Activated naive CD8-positive, alpha-beta T cell (primary cell): ENCODE results near the gene PPP1R12C.

Source experiments
- H3K27ac Mint-ChIP-seq: one replicate; pipeline ENCODE4 v1.8.0; 2021; ENCODE audit warnings: mixed read lengths
- H3K27me3 Mint-ChIP-seq: one replicate; pipeline ENCODE4 v1.8.0; 2021; ENCODE audit warnings: mixed read lengths
- H3K36me3 Mint-ChIP-seq: one replicate; pipeline ENCODE4 v1.8.0; 2021; ENCODE audit warnings: mixed read lengths
- H3K4me1 Mint-ChIP-seq: one replicate; pipeline ENCODE4 v1.8.0; 2021; ENCODE audit warnings: low read depth, mixed read lengths
- H3K4me3 Mint-ChIP-seq: one replicate; pipeline ENCODE4 v1.8.0; 2021; ENCODE audit warnings: mild to moderate bottlenecking, mixed read lengths
- H3K9me3 Mint-ChIP-seq: one replicate; pipeline ENCODE4 v1.8.0; 2021; ENCODE audit warnings: low read depth, mixed read lengths

PPP1R12C gene

GRCh38 chr19:55106591-55106990 lies 10.8 kb downstream of the PPP1R12C start:
- no peak overlapping the region for H3K4me3 Mint-ChIP-seq
- peaks cover 13% of the 10 kb centered on the region for H3K36me3 Mint-ChIP-seq
- no peaks in the 10 kb centered on the region for H3K9me3 Mint-ChIP-seq
- H3K27ac Mint-ChIP-seq = no peak overlapping the region
- peaks cover 4% of the 10 kb centered on the region for H3K4me1 Mint-ChIP-seq
- no peaks in the 10 kb centered on the region for H3K27me3 Mint-ChIP-seq

GRCh38 chr19:55105237-55105636 lies 12.2 kb downstream of the PPP1R12C start:
- peaks cover 4% of the 10 kb centered on the region for H3K4me1 Mint-ChIP-seq
- no peak overlapping the region for H3K4me3 Mint-ChIP-seq
- H3K36me3 Mint-ChIP-seq = peaks cover 15% of the 10 kb centered on the region
- no peaks in the 10 kb centered on the region for H3K27me3 Mint-ChIP-seq
- no peaks in the 10 kb centered on the region for H3K9me3 Mint-ChIP-seq
- no peak overlapping the region for H3K27ac Mint-ChIP-seq

- H3K27ac Mint-ChIP-seq = no peak overlapping the region
- H3K27me3 Mint-ChIP-seq = no peaks in the 10 kb centered on the region
- H3K4me3 Mint-ChIP-seq = no peak overlapping the region
- H3K4me1 Mint-ChIP-seq = peaks cover 4% of the 10 kb centered on the region
- no peaks in the 10 kb centered on the region for H3K9me3 Mint-ChIP-seq
- H3K36me3 Mint-ChIP-seq = peaks cover 17% of the 10 kb centered on the region
These were observed 14.2 kb downstream of the PPP1R12C start for GRCh38 chr19:55103190-55103589.

- H3K36me3 Mint-ChIP-seq = peaks cover 13% of the 10 kb centered on the region
- H3K4me1 Mint-ChIP-seq = peaks cover 1% of the 10 kb centered on the region
- H3K9me3 Mint-ChIP-seq = no peaks in the 10 kb centered on the region
- no peak overlapping the region for H3K27ac Mint-ChIP-seq
- H3K27me3 Mint-ChIP-seq = no peaks in the 10 kb centered on the region
- no peak overlapping the region for H3K4me3 Mint-ChIP-seq
These were observed 16.2 kb downstream of the PPP1R12C start for GRCh38 chr19:55101261-55101660.

- Mint-ChIP-seq H3K4me3 (no peak overlapping the region), H3K9me3 (no peaks in the 10 kb centered on the region), H3K27me3 (no peaks in the 10 kb centered on the region), H3K4me1 (no peaks in the 10 kb centered on the region), H3K27ac (no peak overlapping the region), H3K36me3 (peaks cover 11% of the 10 kb centered on the region)
These were observed 17.6 kb downstream of the PPP1R12C start for GRCh38 chr19:55099557-55100506.

GRCh38 chr19:55098716-55099556 lies 18.5 kb downstream of the PPP1R12C start:
- H3K36me3 Mint-ChIP-seq = peaks cover 14% of the 10 kb centered on the region
- no peaks in the 10 kb centered on the region for H3K9me3 Mint-ChIP-seq
- no peak overlapping the region for H3K27ac Mint-ChIP-seq
- H3K4me3 Mint-ChIP-seq = no peak overlapping the region
- no peaks in the 10 kb centered on the region for H3K4me1 Mint-ChIP-seq
- no peaks in the 10 kb centered on the region for H3K27me3 Mint-ChIP-seq

GRCh38 chr19:55097864-55098715 lies 19.3 kb downstream of the PPP1R12C start:
- Mint-ChIP-seq H3K27ac (no peak overlapping the region), H3K4me3 (no peak overlapping the region), H3K4me1 (no peaks in the 10 kb centered on the region), H3K27me3 (no peaks in the 10 kb centered on the region), H3K9me3 (no peaks in the 10 kb centered on the region), H3K36me3 (peaks cover 14% of the 10 kb centered on the region)

- H3K9me3 Mint-ChIP-seq = no peaks in the 10 kb centered on the region
- no peak overlapping the region for H3K4me3 Mint-ChIP-seq
- no peaks in the 10 kb centered on the region for H3K27me3 Mint-ChIP-seq
- no peak overlapping the region for H3K27ac Mint-ChIP-seq
- no peaks in the 10 kb centered on the region for H3K4me1 Mint-ChIP-seq
- H3K36me3 Mint-ChIP-seq = peaks cover 7% of the 10 kb centered on the region
These were observed 21.3 kb downstream of the PPP1R12C start for GRCh38 chr19:55096061-55096701.

- H3K4me1 Mint-ChIP-seq = no peaks in the 10 kb centered on the region
- no peak overlapping the region for H3K27ac Mint-ChIP-seq
- H3K27me3 Mint-ChIP-seq = no peaks in the 10 kb centered on the region
- H3K9me3 Mint-ChIP-seq = no peaks in the 10 kb centered on the region
- H3K36me3 Mint-ChIP-seq = peaks cover 7% of the 10 kb centered on the region
- no peak overlapping the region for H3K4me3 Mint-ChIP-seq
These were observed 22.0 kb downstream of the PPP1R12C start for GRCh38 chr19:55095260-55096060.

GRCh38 chr19:55094456-55095259 lies 22.8 kb downstream of the PPP1R12C start:
- H3K9me3 Mint-ChIP-seq = no peaks in the 10 kb centered on the region
- H3K4me3 Mint-ChIP-seq = no peak overlapping the region
- peaks cover 3% of the 10 kb centered on the region for H3K36me3 Mint-ChIP-seq
- no peaks in the 10 kb centered on the region for H3K4me1 Mint-ChIP-seq
- no peaks in the 10 kb centered on the region for H3K27me3 Mint-ChIP-seq
- no peak overlapping the region for H3K27ac Mint-ChIP-seq

GRCh38 chr19:55092423-55093318 lies 24.8 kb downstream of the PPP1R12C start:
- no peaks in the 10 kb centered on the region for H3K9me3 Mint-ChIP-seq
- H3K27me3 Mint-ChIP-seq = peaks cover 8% of the 10 kb centered on the region
- H3K36me3 Mint-ChIP-seq = peaks cover 3% of the 10 kb centered on the region
- no peak overlapping the region for H3K4me3 Mint-ChIP-seq
- peaks cover 13% of the 10 kb centered on the region for H3K4me1 Mint-ChIP-seq
- no peak overlapping the region for H3K27ac Mint-ChIP-seq

GRCh38 chr19:55091955-55092354 lies 25.5 kb downstream of the PPP1R12C start:
- Mint-ChIP-seq H3K4me1 (peaks cover 20% of the 10 kb centered on the region), H3K4me3 (no peak overlapping the region), H3K27ac (no peak overlapping the region), H3K9me3 (no peaks in the 10 kb centered on the region), H3K27me3 (peaks cover 12% of the 10 kb centered on the region), H3K36me3 (peaks cover 3% of the 10 kb centered on the region)
